ENCODE results near the gene ZNF599.

Gene ZNF599

DNA sequence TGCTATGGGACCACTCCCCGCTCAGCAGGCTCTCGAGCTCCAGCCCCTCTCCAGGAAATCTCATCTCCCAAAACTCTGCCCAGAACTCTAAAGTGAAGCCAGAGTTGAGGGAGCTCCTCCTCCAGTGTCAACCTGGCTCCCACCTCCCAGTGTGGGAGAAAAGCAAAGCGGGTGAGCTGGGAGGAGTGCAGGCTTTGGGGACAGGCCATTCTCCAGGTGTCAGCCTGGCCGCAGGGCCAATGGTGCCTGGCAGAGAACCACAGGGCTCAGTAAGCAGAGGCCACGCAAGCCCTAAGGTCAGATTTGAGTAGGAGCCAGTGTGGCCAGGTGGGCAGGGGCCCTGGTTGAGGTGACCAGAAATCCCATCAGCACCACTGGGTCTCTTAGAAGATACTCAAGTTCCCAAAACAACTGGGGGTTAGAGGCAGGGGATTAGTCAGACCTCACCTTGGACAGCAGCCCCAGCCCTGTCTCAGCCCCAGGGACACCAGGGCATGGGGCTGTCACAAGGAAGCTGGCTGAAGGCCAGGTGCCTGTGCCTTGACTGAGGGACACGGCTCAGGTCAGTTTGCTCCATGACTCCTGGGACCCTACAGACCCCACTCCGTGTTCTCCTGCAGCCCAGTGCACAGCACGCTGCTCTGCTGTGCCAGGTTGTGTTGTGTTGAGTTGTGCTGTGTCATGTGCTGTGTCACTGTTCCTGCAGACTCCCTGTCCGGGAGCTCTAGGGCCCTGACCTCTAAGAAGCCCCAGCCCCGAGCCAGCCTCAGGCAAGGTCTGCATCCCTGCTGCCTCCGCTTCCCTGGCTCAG, 41.8 kb downstream of the ZNF599 start:
- Histone ChIP-seq H3K36me3 (ENCODE audit: insufficient read depth, low read length) (no peaks in the 10 kb centered on the region), H3K9ac (ENCODE audit: low read depth, low read length) (no peak overlapping the region), H3K9me3 (ENCODE audit: control insufficient read depth, insufficient read depth, low read length) (peaks cover 2% of the 10 kb centered on the region; the same call in 1 of the 2 replicates), H3K4me1 (ENCODE audit: insufficient read depth, low read length) (no peaks in the 10 kb centered on the region)

DNA sequence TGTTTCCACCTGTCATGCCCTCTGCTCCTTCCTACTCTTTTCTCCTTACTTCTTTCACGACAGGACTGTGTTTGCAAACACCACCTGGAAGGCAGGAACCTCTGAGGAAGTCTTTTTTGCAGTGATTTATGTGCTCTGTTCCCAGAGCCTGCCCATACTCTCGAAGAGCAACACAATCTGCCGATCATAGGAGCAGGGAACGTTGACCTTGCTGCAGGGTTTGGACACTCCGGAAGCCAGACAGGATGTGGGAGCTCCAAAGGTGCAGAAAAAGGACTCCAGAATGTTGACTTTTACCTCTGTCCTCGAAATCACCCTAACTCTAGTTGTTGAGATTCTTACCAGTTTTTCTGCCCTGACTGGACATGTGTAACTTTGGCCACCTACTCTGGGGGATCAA, 47.6 kb downstream of the ZNF599 start:
- no peaks in the 10 kb centered on the region for H3K4me1 ChIP-seq (ENCODE audit: insufficient read depth, low read length)
- H3K36me3 ChIP-seq (ENCODE audit: insufficient read depth, low read length), result no peaks in the 10 kb centered on the region
- peaks cover 2% of the 10 kb centered on the region; the same call in 1 of the 2 replicates for H3K9me3 ChIP-seq (ENCODE audit: control insufficient read depth, insufficient read depth, low read length)
- H3K9ac ChIP-seq (ENCODE audit: low read depth, low read length), result no peak overlapping the region

DNA sequence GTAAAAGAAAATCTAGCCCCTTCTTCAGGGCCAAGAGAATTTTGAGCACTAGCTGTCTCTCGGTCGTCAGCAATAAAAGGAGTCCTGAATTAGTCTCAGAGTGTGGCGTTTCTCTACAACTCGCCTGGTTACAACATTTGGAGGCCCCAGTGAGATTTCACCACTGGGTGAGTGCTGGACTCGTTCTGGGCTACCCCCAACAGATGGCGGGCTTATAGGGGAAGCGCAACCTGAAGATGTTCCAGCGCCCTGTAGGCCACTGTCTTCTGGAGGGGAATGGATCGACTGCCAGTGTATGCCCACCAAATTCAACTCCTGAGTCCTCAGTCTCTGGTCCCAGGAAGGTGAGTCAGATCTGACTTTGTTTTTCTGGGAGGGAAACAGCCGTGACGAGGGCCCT, 50.7 kb downstream of the ZNF599 start:
- Histone ChIP-seq H3K9me3 (ENCODE audit: control insufficient read depth, insufficient read depth, low read length) (no peaks in the 10 kb centered on the region), H3K36me3 (ENCODE audit: insufficient read depth, low read length) (no peaks in the 10 kb centered on the region), H3K4me1 (ENCODE audit: insufficient read depth, low read length) (no peaks in the 10 kb centered on the region), H3K9ac (ENCODE audit: low read depth, low read length) (no peak overlapping the region)

DNA sequence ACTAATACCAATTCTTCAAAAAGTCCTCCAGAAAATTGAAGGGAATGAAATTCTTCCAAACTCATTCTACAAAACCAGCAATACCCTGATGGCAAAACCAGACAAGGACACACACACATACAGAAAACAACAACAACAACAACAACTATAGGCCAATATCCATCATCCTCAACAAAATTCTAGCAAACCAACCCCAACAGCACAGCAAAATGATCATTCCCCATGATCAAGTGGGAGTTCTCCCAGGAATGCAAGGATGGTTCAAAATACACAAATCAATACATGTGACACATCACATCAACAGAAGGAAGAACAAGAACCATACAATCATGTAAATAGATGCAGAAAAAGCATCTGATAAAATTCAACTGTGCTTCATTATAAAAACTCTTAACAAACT, 57.7 kb downstream of the ZNF599 start:
- Histone ChIP-seq H3K36me3 (ENCODE audit: insufficient read depth, low read length) (no peaks in the 10 kb centered on the region), H3K9me3 (ENCODE audit: control insufficient read depth, insufficient read depth, low read length) (peaks cover 12% of the 10 kb centered on the region), H3K4me1 (ENCODE audit: insufficient read depth, low read length) (no peaks in the 10 kb centered on the region), H3K9ac (ENCODE audit: low read depth, low read length) (no peak overlapping the region)

DNA sequence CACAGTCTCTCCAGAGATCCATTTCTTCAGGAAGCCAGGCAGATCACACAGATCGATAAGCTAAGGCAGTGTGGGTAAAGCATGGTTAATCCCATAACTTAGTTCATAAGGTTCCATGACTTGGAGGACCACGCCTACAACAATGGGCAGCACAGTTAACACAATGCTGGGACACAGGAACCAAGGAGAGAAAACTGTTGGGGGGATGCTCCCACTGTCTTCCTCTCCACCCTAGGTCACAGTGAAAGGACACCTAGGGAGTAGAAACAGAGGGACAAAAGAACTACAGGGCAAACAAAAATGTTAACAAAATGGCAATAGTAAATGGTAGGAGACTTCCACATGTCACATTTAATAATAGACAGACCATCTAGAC, 59.8 kb downstream of the ZNF599 start:
- Histone ChIP-seq H3K9ac (ENCODE audit: low read depth, low read length) (no peak overlapping the region), H3K4me1 (ENCODE audit: insufficient read depth, low read length) (no peaks in the 10 kb centered on the region), H3K36me3 (ENCODE audit: insufficient read depth, low read length) (no peaks in the 10 kb centered on the region), H3K9me3 (ENCODE audit: control insufficient read depth, insufficient read depth, low read length) (peaks cover 12% of the 10 kb centered on the region)

DNA sequence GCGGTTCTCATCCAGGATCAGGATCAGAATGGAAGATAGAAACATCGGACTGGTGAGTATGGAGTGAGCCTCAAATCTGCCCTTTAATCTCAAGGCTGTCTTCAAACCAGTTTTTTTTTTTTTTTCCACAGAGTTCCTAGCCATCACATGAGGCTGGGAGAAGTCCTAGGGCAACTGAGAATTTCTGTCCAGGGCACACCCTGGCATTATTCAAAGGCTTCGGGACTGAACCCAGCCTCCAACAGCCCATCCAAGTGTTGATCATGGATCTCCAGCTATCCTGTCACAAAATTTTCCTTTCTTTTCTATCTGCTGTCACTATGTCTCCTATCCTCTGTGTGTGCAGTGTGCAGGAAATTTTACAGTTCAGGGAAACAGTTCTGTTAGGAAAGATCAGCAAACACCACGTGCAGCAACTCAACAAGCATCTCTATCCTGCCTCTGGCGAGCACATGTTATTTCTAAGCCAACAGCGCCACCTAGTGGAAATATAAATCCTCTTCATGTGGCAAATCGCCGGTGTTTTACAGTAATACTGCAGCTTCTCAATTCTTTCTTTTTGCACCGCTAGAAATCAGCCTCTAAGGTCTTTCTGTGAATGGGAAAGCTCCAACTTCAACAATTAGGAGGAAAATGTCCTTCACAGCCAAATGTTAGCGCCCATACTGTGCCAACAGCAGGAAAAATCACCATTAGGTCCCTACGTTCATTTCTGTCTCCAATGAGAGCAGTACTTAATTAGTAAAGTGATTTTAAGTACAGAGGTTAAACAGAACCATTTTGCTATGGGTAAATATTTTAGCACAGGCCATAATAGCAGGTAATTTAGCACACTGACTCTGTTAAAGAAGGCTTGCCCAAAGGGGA, 60.4 kb downstream of the ZNF599 start:
- Histone ChIP-seq H3K36me3 (ENCODE audit: insufficient read depth, low read length) (no peaks in the 10 kb centered on the region), H3K9me3 (ENCODE audit: control insufficient read depth, insufficient read depth, low read length) (peaks cover 12% of the 10 kb centered on the region), H3K9ac (ENCODE audit: low read depth, low read length) (no peak overlapping the region), H3K4me1 (ENCODE audit: insufficient read depth, low read length) (no peaks in the 10 kb centered on the region)

DNA sequence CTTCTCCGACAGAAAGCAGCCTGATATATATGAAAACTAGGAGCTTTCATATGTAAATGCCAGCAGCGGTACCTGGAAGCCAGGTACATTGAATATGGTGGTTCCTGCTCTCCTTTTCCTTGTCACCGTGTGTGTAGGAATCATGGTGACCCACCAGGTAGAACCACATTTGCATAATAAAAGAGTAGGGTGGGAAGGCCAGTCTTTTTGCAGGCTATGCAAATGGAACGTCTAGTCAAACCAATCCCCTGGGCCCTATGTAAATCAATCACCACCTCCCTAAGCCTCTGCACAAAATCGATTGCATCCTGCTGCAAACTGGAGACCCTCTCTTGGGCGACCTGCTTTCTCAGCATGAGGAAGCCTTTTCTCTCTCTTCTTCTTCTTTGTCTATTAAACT, 61.1 kb downstream of the ZNF599 start:
- no peaks in the 10 kb centered on the region for H3K4me1 ChIP-seq (ENCODE audit: insufficient read depth, low read length)
- no peak overlapping the region for H3K9ac ChIP-seq (ENCODE audit: low read depth, low read length)
- peaks cover 12% of the 10 kb centered on the region for H3K9me3 ChIP-seq (ENCODE audit: control insufficient read depth, insufficient read depth, low read length)

More for the DNA sequence above, 61.1 kb downstream of the ZNF599 start:
- no peaks in the 10 kb centered on the region for H3K36me3 ChIP-seq (ENCODE audit: insufficient read depth, low read length)
